HUES64 (cell line): Measurements from ENCODE around the gene NOL11.
"Not testable (repeated sequence)": the region's sequence is repeated elsewhere in the genome, so short reads cannot be mapped to it uniquely, and the experiment has no call there.

ENCODE experiments used
- H3K27ac ChIP-seq: 2 replicates; pipeline ENCODE4 v1.7.0; 2013; ENCODE audit warnings: low read depth, low read length, inconsistent platforms
- H3K27me3 ChIP-seq: 2 replicates; pipeline ENCODE4 v1.6.1; 2013; ENCODE audit warnings: mild to moderate bottlenecking, low read length; ENCODE audit not compliant: insufficient read depth
- H3K36me3 ChIP-seq: 2 replicates; pipeline ENCODE4 v1.6.1; 2013; ENCODE audit warnings: mild to moderate bottlenecking, low read length; ENCODE audit not compliant: insufficient read depth
- H3K4me1 ChIP-seq: 2 replicates; pipeline ENCODE4 v1.6.1; 2013; ENCODE audit warnings: mild to moderate bottlenecking, low read length, moderate library complexity; ENCODE audit not compliant: insufficient read depth
- H3K4me3 ChIP-seq: 2 replicates; pipeline ENCODE4 v1.5.1; 2013; ENCODE audit warnings: mild to moderate bottlenecking, low read length, moderate library complexity
- H3K9ac ChIP-seq: 2 replicates; pipeline ENCODE4 v1.6.1; 2013; ENCODE audit warnings: mild to moderate bottlenecking, low read depth, low read length
- H3K9me3 ChIP-seq: 2 replicates; pipeline ENCODE4 v1.6.1; 2013; ENCODE audit warnings: low read depth, low read length; ENCODE audit not compliant: insufficient read depth
- WGBS: fragments of 150-250, 120-280 bp; methylation state at CpG from one replicate; pipeline ENCODE4 v1.1.7; 2013; ENCODE audit warnings: missing lambda C conversion rate; 5-methylcytosine and 5-hydroxymethylcytosine counted together

Gene NOL11

GRCh38 chr17:67711916-67712315 lies 5.8 kb upstream of the NOL11 start:
- Histone ChIP-seq H3K27me3 (no peaks in the 10 kb centered on the region), H3K27ac (no peak overlapping the region), H3K4me3 (no peak overlapping the region), H3K9me3 (peaks cover 7% of the 10 kb centered on the region; the same call in 1 of the 2 replicates), H3K36me3 (no peaks in the 10 kb centered on the region), H3K9ac (no peak overlapping the region), H3K4me1 (peaks cover 4% of the 10 kb centered on the region; the same call in 1 of the 2 replicates)
- 77% methylated on average over 4 of the region's 4 CpGs for WGBS

DNA sequence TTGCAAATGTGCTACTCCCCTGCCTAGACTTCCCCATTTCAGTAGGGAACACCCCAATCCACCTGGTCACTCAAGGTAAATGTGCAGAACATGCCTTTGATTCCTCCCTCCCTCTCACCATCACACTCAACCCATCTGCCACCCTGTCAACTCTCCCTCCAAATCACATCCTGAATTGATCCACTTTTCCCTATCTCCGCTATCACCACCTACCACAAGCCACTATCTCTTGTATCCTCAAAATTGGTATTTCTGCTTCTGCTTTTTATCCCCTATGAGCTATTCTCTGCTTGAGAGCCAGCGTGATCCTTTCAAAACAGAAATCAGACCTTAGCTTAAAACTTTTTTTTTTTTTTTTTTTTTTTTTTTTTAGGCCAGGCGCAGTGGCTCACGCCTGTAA lies 5.4 kb upstream of the NOL11 start:
- Histone ChIP-seq H3K27me3 (no peaks in the 10 kb centered on the region), H3K9me3 (peaks cover 7% of the 10 kb centered on the region; the same call in 1 of the 2 replicates), H3K4me1 (peaks cover 2% of the 10 kb centered on the region; the same call in 1 of the 2 replicates), H3K9ac (no peak overlapping the region), H3K27ac (no peak overlapping the region), H3K4me3 (no peak overlapping the region), H3K36me3 (no peaks in the 10 kb centered on the region)
- WGBS: 96% methylated on average over 4 of the region's 4 CpGs

DNA sequence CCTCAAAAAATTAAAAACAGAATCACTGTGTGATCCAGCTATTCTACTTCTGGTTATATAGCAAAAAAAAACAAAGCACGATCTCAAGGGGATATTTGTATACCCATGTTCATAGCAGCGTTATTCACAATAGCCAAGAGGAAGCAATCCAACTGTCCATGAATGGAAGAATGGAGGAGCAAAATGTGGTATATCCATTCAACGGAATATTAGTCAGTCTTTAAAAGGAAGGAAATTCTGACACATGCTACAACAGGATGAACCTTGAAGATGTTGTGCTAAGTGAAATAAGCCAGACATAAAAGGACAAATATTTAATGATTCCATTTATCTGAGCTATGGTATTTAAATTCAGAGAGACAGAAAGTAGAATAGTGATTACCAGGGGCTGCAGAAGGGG lies 4.6 kb upstream of the NOL11 start:
- Histone ChIP-seq H3K27me3 (no peaks in the 10 kb centered on the region), H3K4me1 (no peaks in the 10 kb centered on the region), H3K36me3 (no peaks in the 10 kb centered on the region), H3K9me3 (peaks cover 7% of the 10 kb centered on the region; the same call in 1 of the 2 replicates), H3K4me3 (no peak overlapping the region), H3K27ac (no peak overlapping the region), H3K9ac (no peak overlapping the region)
- WGBS: 97% methylated on average over 3 of the region's 3 CpGs

GRCh38 chr17:67716405-67716798 lies 1.3 kb upstream of the NOL11 start:
- H3K4me1 ChIP-seq: peaks cover 6% of the 10 kb centered on the region; the same call in 1 of the 2 replicates
- no peak overlapping the region for H3K27ac ChIP-seq
- no peak overlapping the region for H3K4me3 ChIP-seq
- H3K9me3 ChIP-seq: peaks cover 7% of the 10 kb centered on the region; the same call in 1 of the 2 replicates
- H3K9ac ChIP-seq: no peak overlapping the region
- WGBS: 98% methylated on average over 6 of the region's 6 CpGs
- H3K27me3 ChIP-seq: no peaks in the 10 kb centered on the region
- peaks cover 21% of the 10 kb centered on the region for H3K36me3 ChIP-seq

DNA sequence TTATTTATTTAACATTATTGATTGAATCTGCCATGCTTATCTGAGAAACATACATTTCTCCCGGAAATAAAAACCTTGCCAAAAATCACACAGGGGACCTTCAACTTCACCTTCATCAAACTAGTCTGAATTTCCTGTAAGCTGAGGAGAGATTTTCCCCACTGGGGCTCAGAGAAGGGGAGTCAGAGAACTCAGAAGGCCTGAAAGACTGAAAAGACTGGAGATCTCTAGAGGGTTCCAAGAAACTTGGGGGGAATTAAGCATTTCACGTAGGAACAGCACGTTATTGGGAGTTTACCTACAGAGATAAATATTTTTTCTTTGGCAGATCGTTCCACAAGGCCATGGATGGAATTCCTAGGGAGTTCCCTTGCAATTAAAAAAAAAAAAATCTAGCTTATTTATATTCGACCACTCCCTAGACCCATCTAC lies 528 bp upstream of the NOL11 start:
- Histone ChIP-seq H3K36me3 (peaks cover 29% of the 10 kb centered on the region), H3K27me3 (no peaks in the 10 kb centered on the region), H3K4me1 (peaks cover 6% of the 10 kb centered on the region; the same call in 1 of the 2 replicates), H3K4me3 (peak overlapping the region; percentile 78), H3K27ac (peak overlapping the region; percentile 48), H3K9me3 (peaks cover 7% of the 10 kb centered on the region; the same call in 1 of the 2 replicates), H3K9ac (peak overlapping the region; percentile 73; the same call in 1 of the 2 replicates)
- WGBS: 5% methylated on average over 5 of the region's 5 CpGs

DNA sequence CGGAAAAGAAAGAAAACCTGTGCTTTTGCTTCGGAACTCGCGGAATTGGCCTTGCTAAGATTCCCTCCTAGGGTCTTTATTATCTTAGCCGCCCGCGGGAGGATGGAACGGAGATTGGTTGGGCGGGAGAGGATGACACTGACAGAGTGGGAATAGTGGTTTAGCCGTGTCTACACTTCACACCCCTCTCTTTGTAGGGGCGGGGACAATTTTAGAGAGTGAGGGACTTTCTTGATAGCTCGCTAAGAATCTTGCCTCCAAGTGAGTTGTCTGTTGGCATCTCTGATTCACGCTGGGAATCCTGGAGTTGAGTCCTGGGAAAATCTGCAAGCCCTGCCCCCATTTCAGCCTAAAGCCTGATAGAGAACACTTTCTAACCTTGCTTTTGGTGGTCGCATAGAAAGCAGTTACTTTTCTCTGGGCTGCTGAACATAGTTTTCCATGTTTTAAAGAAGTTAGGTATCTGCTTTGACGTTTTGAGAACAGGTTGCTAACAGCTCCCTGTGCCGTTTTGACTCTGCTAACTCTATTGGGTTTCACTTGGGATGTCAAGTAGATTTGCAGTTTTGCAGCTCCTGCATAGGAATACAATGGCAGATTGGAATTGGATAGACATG lies 697 bp downstream of the NOL11 start:
- H3K9ac ChIP-seq: peak overlapping the region; percentile 97
- 3% methylated on average over 16 of the region's 16 CpGs for WGBS

GRCh38 chr17:67725373-67725791 lies 7.6 kb downstream of the NOL11 start:
- H3K4me3 ChIP-seq: no peak overlapping the region
- no peak overlapping the region for H3K9ac ChIP-seq
- peaks cover 97% of the 10 kb centered on the region for H3K36me3 ChIP-seq
- no peaks in the 10 kb centered on the region for H3K9me3 ChIP-seq
- H3K27me3 ChIP-seq: no peaks in the 10 kb centered on the region
- no peak overlapping the region for H3K27ac ChIP-seq
- 97% methylated on average over 3 of the region's 4 CpGs for WGBS
- no peaks in the 10 kb centered on the region for H3K4me1 ChIP-seq

More for the DNA sequence above, 697 bp downstream of the NOL11 start:
- peak overlapping the region; percentile 90 for H3K27ac ChIP-seq
- no peaks in the 10 kb centered on the region for H3K27me3 ChIP-seq
- H3K4me3 ChIP-seq: peak overlapping the region; percentile 78
- H3K4me1 ChIP-seq: peaks cover 6% of the 10 kb centered on the region; the same call in 1 of the 2 replicates
- H3K36me3 ChIP-seq: peaks cover 41% of the 10 kb centered on the region
- H3K9me3 ChIP-seq: peaks cover under 1% of the 10 kb centered on the region; the same call in 1 of the 2 replicates

- no peaks in the 10 kb centered on the region for H3K9me3 ChIP-seq
- H3K4me3 ChIP-seq: no peak overlapping the region
- H3K27me3 ChIP-seq: no peaks in the 10 kb centered on the region
- H3K36me3 ChIP-seq: peaks cover 97% of the 10 kb centered on the region
- 96% methylated on average over 4 of the region's 4 CpGs for WGBS
- H3K4me1 ChIP-seq: no peaks in the 10 kb centered on the region
- H3K27ac ChIP-seq: no peak overlapping the region
- H3K9ac ChIP-seq: no peak overlapping the region
Measured at GRCh38 chr17:67725807-67726206, 8.1 kb downstream of the NOL11 start.

GRCh38 chr17:67727152-67728039 lies 9.7 kb downstream of the NOL11 start:
- H3K9ac ChIP-seq, H3K4me1 ChIP-seq, H3K4me3 ChIP-seq, H3K9me3 ChIP-seq, H3K27me3 ChIP-seq, H3K27ac ChIP-seq: not testable (repeated sequence)
- H3K36me3 ChIP-seq: peaks cover 96% of the 10 kb centered on the region
- 95% methylated on average over 15 of the region's 15 CpGs for WGBS

GRCh38 chr17:67729903-67730302 lies 12.2 kb downstream of the NOL11 start:
- Histone ChIP-seq H3K36me3 (peaks cover 86% of the 10 kb centered on the region), H3K4me1 (peaks cover 16% of the 10 kb centered on the region), H3K9me3 (no peaks in the 10 kb centered on the region), H3K27me3 (no peaks in the 10 kb centered on the region), H3K9ac (no peak overlapping the region), H3K4me3 (no peak overlapping the region), H3K27ac (no peak overlapping the region)
- WGBS: 98% methylated on average over 5 of the region's 6 CpGs

DNA sequence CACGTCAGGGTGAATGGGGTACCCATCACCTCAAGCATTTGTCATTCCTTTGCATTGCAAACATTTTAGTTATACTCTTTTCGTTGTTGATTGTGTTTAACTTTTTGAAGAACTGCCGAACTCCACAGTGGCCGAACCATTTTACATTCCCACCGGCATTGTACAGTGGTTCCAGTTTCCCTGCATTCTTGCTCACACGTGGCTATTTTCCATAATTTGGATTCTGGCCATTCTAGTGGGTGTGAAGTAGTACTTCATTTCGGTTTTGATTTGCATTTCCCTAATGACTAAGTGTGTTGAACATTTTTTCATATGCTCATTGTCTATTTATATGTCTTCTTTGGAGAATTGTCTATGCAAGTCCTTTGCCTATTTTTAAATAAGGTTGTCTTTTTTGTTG lies 13.0 kb downstream of the NOL11 start:
- Histone ChIP-seq H3K27me3 (no peaks in the 10 kb centered on the region), H3K27ac (no peak overlapping the region), H3K36me3 (peaks cover 86% of the 10 kb centered on the region), H3K4me1 (peaks cover 22% of the 10 kb centered on the region), H3K9ac (no peak overlapping the region), H3K9me3 (no peaks in the 10 kb centered on the region), H3K4me3 (no peak overlapping the region)
- 92% methylated on average over 7 of the region's 7 CpGs for WGBS
